Cerebellar cortex (tissue), 1 donor: ENCODE results near the gene KIAA1217.
A peak's percentile ranks its signal among the peaks of the same experiment; 100 is the strongest.
"Not testable (repeated sequence)": the region's sequence is repeated elsewhere in the genome, so short reads cannot be mapped to it uniquely, and the experiment has no call there.

ENCODE experiments used
- DNase-seq: peaks from one replicate; pipeline ENCODE4 v3.0.0-alpha.2; 2015; ENCODE audit warnings: low spot score

KIAA1217 gene

GRCh38 chr10:24340883-24341282, 131.9 kb downstream of the KIAA1217 start:
- DNase-seq = no peak

- DNase-seq = no peak
Measured at GRCh38 chr10:24341371-24341770, 132.4 kb downstream of the KIAA1217 start.

GRCh38 chr10:24341897-24342296, 133.0 kb downstream of the KIAA1217 start:
- no peak for DNase-seq

GRCh38 chr10:24343686-24344085, 134.7 kb downstream of the KIAA1217 start:
- no peak for DNase-seq

- no peak for DNase-seq
Measured at GRCh38 chr10:24344279-24344678, 135.3 kb downstream of the KIAA1217 start.

GRCh38 chr10:24344695-24345463, 135.9 kb downstream of the KIAA1217 start:
- peak; percentile 55 for DNase-seq

- DNase-seq = no peak
Measured at GRCh38 chr10:24346877-24347519, 138.1 kb downstream of the KIAA1217 start.

GRCh38 chr10:24349379-24350001, 140.6 kb downstream of the KIAA1217 start:
- DNase-seq = no peak

GRCh38 chr10:24350070-24350921, 141.4 kb downstream of the KIAA1217 start:
- no peak for DNase-seq

GRCh38 chr10:24350922-24351225, 141.9 kb downstream of the KIAA1217 start:
- not testable (repeated sequence) for DNase-seq

- DNase-seq = no peak
Measured at GRCh38 chr10:24351961-24352360, 143.0 kb downstream of the KIAA1217 start.

GRCh38 chr10:24352399-24352798, 143.5 kb downstream of the KIAA1217 start:
- DNase-seq = no peak

GRCh38 chr10:24353319-24353718, 144.4 kb downstream of the KIAA1217 start:
- DNase-seq = no peak

GRCh38 chr10:24355056-24355688, 146.2 kb downstream of the KIAA1217 start:
- DNase-seq = no peak

- DNase-seq = no peak
Measured at GRCh38 chr10:24357344-24358004, 148.5 kb downstream of the KIAA1217 start.

GRCh38 chr10:24358022-24358421, 149.1 kb downstream of the KIAA1217 start:
- no peak for DNase-seq

GRCh38 chr10:24360282-24361127, 151.6 kb downstream of the KIAA1217 start:
- DNase-seq = peak; percentile 61

- DNase-seq = no peak
Measured at GRCh38 chr10:24363070-24363469, 154.1 kb downstream of the KIAA1217 start.

- DNase-seq = no peak
Measured at GRCh38 chr10:24367688-24368087, 158.8 kb downstream of the KIAA1217 start.

GRCh38 chr10:24370877-24371276, 161.9 kb downstream of the KIAA1217 start:
- no peak for DNase-seq
